Breast epithelium (tissue), 3 donors: Measurements from ENCODE around the gene SLC39A8.
A peak's percentile ranks its signal among the peaks of the same experiment; 100 is the strongest.

Experiments
- POLR2AphosphoS5 ChIP-seq, 3 donors: sonication (generic); formaldehyde crosslinking; IDR thresholded peaks; one replicate each; pipeline ENCODE4 v1.6.1; 2017; ENCODE audit warnings: antibody characterized with exemption in 3 of 3
- TF ChIP-seq, protein P1 (sequence below), 3 donors: fragments of 450-650 bp; IDR thresholded peaks; one replicate each; pipeline ENCODE4 v1.5.1; 2016 to 2017; ENCODE audit warnings: antibody characterized with exemption in 3 of 3, mild to moderate bottlenecking in 3 of 3, moderate library complexity in 3 of 3

- TF ChIP-seq, protein P1, sequence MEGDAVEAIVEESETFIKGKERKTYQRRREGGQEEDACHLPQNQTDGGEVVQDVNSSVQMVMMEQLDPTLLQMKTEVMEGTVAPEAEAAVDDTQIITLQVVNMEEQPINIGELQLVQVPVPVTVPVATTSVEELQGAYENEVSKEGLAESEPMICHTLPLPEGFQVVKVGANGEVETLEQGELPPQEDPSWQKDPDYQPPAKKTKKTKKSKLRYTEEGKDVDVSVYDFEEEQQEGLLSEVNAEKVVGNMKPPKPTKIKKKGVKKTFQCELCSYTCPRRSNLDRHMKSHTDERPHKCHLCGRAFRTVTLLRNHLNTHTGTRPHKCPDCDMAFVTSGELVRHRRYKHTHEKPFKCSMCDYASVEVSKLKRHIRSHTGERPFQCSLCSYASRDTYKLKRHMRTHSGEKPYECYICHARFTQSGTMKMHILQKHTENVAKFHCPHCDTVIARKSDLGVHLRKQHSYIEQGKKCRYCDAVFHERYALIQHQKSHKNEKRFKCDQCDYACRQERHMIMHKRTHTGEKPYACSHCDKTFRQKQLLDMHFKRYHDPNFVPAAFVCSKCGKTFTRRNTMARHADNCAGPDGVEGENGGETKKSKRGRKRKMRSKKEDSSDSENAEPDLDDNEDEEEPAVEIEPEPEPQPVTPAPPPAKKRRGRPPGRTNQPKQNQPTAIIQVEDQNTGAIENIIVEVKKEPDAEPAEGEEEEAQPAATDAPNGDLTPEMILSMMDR (IDR thresholded peaks at IDR 0.05): peak; percentile 56 to 84 (median 66)
- TF ChIP-seq POLR2AphosphoS5 (IDR thresholded peaks at IDR 0.05): peak in 2 of 3 donors; percentile 8 to 54
Measured at GRCh38 chr4:102344954-102345794, at the start of gene SLC39A8.
